SKM-1 treated with dmso at 0.1 percent for 144 hours (cell line): ENCODE results near the gene LTBP2.
"Not testable (repeated sequence)": the region's sequence is repeated elsewhere in the genome, so short reads cannot be mapped to it uniquely, and the experiment has no call there.

ENCODE experiments used
- DNase-seq: peaks from one replicate; lab custom pipeline; 2025; ENCODE audit not compliant: unreplicated experiment; lab: John Stamatoyannopoulos, UW

Gene LTBP2

DNA sequence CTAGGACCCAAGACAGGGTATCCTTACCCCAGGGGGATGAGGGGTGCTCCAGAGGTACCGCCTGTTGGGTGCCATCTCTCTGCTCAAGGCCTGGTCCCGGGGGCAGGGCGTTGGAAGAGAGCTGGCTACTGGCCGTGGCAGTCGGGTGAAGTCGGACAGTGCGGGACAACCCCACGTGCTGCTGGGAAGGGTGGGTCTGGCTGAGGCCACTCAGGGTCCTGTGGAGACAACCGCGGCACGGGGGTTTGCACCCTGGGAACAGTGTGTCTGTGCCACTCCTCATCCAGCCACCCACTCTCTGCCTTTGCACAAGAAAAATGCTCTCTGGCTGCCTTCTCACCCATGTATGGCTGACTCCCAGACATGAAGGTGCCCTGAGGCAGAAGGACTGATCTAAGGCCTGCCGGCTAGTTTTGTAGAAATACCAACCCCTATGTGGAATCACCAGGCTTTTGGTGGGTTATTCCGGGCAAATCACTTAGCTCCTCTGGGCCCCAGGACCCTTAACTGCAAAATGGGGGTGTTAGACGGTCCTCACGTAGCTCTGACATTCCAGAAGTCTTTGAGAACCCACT, 56.5 kb downstream of the LTBP2 start:
- no peak for DNase-seq

DNA sequence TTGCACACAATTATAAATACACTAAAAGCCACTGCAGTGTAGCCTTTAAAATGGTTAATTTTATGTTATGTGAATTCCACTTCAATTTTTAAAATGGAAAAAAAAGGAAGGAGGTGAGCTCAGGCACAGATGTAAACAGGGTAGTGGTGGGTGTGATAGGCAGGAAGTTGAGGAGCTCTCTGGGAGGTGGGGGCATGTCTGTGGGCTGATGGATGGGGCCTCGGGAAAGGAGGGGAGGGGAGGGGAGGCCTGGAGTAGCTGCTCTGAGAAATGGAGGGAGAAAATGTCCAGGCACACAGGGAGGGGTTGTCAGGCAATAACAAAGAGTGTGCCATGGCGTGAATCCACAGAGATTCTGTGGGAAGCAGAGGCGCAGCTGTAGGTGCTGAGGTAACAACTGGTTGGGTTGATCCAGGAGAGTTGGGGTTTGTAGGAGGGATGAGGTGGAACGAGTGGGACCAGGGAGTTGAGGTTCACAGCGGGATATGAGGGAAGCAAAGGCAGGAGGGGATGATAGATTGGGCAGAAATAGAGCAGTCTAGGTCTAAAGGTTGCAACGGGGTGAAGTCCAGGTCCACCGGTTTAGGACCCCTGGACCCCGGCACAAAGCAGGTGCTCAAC, 57.2 kb downstream of the LTBP2 start:
- no peak for DNase-seq

DNA sequence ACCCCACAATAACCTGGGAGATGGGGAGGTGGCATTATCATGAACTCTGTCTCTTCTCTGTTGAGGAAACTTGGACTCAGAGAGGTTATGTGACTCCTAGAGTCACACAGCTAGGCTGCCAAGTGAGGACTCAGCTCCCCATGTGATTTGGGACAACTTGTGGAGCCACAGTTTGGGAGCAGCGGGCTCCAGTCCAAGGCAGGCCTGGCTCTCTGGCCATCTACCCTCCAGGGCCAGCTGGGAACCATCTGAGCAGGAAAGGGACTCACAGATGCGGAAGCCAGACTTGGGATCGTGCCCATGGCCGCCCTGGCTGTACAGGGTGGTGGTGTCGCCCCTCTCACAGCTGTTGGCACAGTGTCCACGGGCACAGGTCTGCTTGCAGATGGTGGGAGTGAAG, 59.4 kb downstream of the LTBP2 start:
- DNase-seq: no peak

DNA sequence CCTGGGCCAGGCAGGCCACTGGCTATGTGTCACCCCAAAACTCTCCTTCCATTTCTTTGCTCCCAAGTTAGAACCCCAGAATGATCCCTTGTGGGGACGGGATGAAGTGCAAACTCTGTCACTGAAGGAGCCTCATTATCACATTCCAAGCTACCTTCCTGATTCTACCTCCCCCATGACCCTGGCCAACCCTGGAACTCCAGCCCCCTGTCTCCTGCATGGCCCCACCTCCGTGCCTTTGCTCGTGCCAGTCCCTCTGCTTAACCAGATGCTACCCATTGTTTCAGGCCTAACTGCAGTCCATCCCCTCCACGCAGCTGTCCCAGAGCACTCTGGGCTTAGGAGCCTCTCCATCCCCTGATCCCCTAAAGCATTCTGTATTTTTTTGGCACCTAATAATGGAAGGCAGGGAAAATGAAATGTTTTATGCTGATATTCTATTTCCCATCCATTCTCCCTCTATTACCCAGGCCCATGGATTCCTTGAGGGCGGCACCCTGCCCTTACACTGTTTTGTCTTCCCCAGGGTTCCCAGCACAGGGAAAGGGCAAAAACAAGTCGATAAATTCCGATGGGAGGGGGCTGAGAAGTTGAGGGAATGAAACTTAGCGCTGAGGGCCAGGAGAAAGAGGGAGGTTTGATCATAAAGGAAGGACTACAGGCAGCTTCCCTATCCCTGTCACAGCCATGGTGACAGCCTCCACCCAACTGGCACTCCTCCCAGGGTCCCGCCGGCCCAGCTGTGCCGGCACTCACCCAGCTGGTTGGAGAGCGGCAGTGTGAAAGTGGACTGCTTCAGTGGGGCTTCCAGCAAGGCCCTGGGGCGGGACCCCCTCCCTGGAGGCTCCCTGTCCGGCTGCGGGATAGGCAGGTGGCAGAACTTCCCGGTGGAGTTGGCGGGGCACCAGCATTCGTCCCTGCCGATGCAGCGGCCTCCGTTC, 60.3 kb downstream of the LTBP2 start:
- no peak for DNase-seq

DNA sequence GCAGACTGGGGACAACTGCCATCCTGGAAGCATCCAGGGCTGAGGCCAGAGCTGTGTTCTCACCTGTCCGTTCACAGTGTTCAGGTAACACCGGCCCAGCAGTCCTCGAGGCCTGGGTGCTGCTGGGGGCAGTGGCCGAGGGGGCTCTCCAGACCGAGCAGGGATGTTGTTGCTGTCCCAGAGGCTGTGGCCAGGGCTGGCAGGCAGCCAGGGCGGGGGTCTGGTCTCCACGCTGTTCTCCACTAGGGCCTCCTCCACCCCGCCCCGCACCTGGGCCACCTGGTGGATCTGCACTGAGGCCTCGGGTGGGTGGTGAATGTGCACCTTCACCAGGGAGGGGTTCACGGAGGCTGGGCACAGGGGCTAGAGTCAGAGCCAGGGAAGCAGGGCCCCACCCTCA, 61.0 kb downstream of the LTBP2 start:
- DNase-seq: no peak

DNA sequence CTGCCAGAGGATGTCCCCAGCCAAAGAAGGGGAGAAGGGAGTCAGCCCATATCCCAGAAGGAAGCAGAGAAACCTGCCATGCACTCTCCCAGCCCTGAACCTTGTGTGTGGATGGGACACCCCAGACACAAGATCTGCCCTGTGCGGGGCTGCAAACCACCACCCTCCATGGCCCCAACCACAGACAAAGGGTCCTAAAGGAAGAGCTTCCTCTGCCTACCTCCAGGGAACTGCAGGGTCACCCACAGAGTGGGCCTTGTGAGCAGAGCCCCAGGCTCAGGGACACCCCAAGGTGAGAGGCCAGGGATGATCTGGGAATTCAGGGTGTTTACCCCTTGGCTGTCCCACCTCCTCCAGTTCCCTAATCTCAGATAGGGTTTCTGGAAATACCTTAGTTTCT, 62.0 kb downstream of the LTBP2 start:
- DNase-seq: no peak

DNA sequence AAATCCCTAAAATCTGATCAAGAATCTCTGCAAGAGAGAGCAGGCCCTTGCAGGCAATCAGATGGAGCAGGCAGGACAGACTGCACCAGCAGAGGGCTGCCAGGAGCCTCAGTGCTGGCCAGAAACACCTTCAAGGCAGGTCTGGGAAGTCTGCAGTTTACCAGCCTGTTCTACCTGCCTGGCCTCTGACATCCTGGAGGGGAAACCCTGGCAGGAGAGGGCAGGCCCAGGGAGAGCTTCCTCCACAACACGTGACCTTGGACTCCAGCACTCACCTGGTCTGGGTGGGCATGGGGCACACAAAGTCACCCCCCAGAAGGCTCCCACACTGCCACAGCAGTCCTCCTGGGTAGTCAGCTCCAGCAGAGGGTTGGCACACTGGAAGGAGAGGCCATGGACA, 62.4 kb downstream of the LTBP2 start:
- no peak for DNase-seq

DNA sequence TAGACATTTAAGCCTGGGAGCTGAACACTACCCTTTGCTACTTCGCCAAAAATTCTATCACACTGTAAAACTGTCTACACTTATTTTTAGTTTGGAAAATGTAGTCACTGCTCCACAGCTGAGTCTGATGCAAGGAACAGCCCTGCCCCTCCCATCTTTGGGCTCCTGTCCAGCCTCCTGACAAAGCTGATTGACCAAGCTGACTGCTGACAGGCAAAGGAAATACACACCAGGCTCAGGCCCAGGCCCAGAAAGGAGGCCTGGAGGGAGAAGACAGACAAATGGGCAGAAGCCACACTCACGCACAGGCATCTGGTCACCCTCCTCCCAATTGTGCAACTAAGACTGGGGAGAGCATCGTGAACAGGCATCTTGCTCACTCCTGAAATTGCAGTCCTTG, 63.2 kb downstream of the LTBP2 start:
- no peak for DNase-seq

DNA sequence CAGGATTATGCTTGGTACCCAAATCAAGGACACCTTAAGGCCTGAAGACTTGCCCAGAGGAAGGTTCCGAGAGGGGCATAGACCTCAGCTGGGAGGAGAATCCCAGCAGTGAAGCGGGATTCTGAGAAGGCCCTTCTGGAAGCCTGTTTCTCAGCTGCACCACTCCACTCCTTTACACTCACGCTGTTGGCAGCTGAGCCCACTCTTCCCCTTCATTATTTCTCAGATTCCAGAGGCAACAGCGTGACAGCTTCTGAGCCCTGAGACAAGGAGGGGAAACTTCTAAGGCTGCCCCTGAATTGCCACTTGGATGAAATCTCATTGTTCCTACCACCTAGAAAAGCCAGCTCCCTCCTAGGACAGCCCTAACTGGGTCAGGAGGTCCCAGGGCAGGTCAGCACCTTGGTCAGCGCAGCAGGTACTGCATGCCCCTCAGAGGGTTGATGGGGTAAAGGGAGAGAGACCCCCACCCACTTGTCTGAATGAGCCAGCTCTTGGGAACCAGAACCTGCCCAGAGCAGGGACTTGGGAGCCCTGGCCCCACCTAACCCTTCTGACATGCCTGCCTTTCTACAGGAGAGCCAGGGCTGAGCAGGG, 64.6 kb downstream of the LTBP2 start:
- no peak for DNase-seq

DNA sequence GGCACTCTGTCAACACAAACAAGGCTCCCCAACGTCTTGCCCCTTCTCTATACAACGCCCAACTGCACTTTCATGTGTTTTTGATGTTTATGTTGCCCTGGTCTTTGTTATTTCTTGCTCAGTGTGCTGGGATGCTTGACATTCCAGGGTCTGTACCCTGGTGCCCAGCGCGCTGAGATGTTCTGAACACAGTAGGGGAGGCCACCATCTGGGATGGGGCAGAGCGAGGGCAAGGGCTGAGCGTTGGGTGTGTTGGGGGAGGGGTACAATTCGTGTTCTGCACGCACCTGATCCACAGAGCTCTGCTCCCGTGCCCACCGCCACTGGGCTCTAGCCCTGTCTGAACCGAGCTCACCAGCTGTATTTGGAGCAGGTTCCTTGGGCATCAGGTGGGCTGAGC, 65.6 kb downstream of the LTBP2 start:
- no peak for DNase-seq

DNA sequence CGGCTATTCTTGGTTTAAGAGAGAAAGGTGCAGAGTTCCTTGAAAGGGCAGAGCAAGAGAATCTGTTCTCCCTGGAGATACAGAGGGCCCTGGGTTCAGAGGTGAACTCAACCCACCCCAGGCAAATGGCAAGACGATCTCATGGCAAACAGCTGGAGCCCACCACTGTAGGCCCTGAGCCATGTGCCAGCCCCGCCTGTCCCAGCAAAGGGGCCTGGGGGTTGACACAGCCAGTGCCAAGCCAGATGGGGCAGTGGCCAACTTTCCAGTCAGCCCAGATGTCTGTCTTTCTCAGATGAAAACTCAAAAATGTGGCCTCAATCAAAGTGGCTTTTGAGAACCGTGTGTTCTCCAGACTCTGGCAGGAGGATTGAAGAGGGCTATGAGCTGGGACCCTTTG, 66.7 kb downstream of the LTBP2 start:
- no peak for DNase-seq

DNA sequence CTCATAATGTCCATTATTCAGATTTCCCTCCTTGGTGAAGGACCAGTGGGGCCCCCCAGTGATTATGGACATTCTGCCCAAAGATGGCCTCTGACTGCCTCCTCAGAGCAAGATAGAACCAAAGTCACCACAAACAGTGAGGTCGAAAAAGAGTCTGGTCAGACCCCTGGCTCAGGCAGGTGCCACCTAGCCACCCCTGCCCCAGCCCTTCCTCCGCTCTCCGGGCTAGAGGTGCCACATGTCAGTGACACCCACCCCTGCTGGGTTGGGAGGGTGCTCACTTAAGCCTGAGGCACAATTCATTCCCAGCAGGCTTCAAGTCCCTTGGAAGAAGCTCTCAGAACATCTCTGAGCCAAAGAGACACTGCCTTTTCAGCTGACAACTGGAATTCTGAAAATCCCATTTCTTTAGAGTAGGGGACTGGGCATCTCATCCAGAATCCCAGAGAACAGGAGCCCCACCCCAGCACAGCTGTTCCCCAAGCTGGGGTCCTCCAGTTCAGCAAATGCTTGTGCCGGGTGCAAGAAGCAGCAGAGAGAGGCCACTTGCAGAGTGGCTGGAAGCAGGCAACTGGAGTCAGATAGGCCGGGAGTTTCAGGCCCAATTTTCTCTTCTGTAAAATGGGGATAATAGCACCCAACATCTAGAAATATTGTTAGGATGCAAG, 68.1 kb downstream of the LTBP2 start:
- DNase-seq: no peak

DNA sequence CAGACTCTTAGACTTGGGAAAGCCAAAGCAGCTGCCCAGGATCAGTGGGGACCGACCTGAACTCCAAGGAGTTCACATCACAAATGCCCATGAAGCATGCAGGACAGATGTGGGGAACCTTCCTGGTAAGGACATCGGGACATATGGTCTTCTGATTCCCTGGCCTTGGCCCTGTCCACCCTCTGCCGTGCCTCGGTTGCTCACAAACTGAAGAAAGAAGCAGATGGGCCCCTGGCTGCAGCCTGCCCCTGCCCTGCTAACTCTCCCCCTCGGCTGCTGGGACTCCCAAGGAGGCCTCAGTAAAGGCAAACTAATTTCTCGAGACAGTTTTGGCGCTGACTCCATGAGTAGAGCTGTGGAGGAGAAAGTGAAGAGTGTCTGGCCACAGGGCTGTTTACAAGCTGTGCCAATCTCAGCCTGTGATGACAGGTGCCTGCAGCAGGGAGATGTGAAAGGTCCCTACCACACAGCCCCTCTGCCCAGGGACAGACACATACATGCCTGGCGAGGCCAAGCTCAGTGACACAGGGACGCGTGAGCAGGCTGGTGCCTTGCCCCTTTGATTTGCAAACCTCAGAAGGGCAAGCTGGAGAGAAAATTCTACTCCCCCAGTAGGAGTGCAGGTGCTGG, 69.9 kb downstream of the LTBP2 start:
- no peak for DNase-seq

DNA sequence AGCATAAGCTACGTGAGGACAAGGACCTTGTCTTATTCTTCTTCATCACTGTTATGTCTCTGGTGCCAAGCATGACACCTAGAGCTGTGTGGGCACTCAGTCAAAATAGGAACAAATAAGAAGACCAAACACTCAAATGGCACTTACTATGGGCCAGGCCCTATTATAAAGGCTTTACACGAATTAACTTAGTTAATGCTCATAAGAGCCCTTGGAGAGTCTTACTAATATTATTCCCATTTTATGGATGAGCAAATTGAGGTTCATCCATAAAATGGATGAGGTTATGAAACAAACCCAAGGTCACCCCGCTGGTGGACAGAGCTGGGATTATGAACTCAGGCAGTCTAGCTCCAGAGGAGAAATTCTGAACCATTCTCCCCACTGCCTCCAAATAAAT, 70.8 kb downstream of the LTBP2 start:
- no peak for DNase-seq

DNA sequence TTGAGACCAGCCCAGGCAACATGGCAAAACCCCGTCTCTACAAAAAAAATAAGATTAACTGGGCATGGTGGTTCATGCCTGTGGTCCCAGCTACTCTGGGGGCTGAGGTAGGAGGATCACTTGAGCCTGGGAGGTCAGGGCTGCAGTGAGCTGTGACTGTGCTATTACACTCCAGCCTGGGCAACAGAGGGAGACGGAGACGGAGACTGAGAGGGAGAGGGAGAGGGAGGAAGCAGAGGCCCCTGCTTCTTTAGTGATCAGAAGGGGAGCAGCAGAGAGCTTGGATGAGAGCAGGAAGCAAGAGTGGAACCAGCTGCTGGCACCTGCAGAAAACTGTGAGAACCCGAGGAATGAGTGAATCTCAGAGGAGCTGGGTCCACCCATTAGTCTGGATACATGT, 72.5 kb downstream of the LTBP2 start:
- DNase-seq: no peak

DNA sequence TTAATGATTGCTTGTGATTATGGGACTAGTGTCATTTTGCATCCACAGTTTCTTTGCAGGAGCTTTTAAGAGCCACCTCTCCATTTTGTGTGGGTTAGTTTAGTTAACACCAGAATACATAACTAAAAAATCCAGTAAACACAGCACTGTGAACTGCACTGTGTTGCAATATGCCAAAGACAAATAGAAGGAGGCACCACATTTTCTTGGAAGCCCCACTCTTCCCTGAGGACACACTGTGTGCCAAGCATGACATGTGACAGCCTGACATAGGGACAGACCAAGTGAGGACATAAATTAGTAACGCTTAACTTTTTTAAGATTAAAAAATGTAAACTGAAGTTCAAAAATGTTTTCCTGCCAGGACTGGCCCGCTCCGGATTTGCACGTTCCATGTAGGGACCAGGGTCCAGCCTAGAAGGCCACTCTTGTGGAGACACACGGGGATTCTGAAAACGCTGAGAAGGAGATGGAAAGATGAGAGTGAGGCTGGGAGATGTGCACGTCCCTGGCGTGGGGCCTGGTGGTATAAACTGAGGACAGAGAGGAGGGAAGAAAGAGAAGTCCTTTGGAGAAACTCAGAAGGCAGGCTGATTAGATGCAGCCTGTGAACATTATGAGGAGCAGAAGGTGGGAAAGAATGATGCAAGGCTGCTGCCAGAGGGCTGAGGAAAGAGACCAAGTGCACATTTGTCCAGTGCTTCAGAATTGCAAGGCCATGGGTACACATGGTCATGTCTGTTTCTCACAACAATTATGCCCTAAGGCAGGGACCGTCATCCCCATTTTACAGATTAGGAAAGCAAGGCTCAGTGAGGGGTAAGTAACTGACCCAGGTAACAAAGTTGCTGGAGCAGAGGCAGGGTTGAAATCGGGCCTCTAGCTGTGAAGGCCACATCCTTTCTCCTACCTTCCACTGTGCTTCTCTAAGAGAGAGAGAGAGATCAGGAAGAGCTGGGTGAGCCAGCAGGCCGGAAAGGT, 73.3 kb downstream of the LTBP2 start:
- DNase-seq: no peak

DNA sequence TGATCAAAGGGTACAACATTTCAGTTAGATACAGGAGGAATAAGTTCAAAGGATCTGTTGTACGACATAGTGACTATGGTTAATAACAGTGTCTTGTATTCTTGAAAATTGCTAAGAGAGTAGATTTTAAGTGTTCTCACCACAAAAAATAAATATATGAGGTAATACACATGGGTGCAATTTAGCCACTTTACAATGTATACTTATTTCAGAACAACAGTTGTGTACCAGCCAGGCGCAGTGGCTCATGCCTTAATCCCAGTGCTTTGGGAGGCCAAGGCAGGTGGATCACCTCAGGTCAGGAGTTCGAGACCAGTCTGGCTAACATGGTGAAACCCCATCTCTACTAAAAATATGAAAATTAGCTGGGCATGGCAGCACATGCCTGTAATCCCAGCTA, 75.7 kb downstream of the LTBP2 start:
- DNase-seq: not testable (repeated sequence)

DNA sequence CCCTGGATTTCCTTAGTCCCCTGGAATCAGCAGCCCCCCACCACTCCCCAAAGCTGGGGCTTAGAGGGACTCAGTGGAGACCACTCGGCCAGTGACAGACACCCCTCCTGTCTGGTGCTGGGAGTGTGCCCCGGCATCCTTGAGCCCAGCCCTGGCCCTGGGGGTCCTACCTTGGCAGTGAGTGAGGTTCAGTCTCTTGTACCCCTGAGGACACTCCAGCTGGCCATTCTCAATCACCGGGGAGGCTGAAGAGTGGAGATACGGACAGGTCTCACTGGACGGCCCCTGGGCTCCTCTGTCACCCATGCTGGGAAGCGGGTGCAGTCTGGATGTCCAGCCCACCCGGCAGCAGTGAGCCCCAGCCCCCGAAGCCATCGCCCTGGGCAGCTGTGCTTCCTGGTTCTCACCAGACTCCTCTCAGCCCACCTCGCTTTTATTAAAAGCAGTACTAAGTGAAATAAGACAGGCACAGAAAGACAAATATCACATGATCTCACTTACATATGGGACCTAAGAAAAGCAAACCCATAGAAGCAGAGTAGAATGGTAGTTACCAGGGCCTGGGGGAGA, 76.2 kb downstream of the LTBP2 start:
- no peak for DNase-seq

DNA sequence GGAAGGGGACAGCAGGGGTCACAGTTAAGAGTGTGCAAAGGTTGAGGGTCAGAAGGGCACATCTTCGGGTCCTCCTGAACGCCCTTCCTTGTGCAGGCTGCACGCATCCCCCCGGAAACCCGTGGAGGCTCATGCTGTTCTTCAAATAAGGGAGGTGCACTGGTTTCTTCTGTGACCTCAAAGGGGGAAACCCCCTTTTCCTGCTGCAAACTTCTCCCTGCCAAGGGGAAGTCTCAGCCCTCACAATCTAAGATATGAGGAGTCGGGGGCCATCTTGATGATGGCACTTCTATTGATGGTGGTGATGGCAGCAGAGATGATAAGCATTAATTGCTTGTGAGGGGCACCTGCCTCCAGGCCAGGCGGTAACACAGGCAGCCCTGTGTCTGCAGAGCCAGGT, 78.5 kb downstream of the LTBP2 start:
- DNase-seq: no peak
